Subcutaneous abdominal adipose tissue (tissue), 5 donors: ENCODE results near the gene BANP.
"Not testable (repeated sequence)": the region's sequence is repeated elsewhere in the genome, so short reads cannot be mapped to it uniquely, and the experiment has no call there.

ENCODE experiments used
- H3K27ac ChIP-seq: one replicate; pipeline ENCODE4 v1.7.0; 2013; ENCODE audit warnings: low read depth, mild to moderate bottlenecking, inconsistent platforms, low read length, moderate library complexity
- H3K27me3 ChIP-seq, 5 donors: one replicate each; pipeline ENCODE4 v1.7.0; 2013; ENCODE audit warnings: low read length in 5 of 5, inconsistent platforms in 1 of 5; ENCODE audit not compliant: control insufficient read depth in 5 of 5, insufficient read depth in 4 of 5
- H3K36me3 ChIP-seq, 5 donors: one replicate each; pipeline ENCODE4 v1.7.0; 2013; ENCODE audit warnings: low read length in 5 of 5; ENCODE audit not compliant: control insufficient read depth in 5 of 5, insufficient read depth in 5 of 5
- H3K4me1 ChIP-seq, 5 donors: one replicate each; pipeline ENCODE4 v1.7.0; 2013; ENCODE audit warnings: low read length in 5 of 5, mild to moderate bottlenecking in 3 of 5, moderate library complexity in 1 of 5; ENCODE audit not compliant: control insufficient read depth in 5 of 5, insufficient read depth in 5 of 5
- H3K4me3 ChIP-seq, 5 donors: one replicate each; pipeline ENCODE4 v1.7.0; 2013; ENCODE audit warnings: low read length in 5 of 5, low read depth in 1 of 5
- H3K9ac ChIP-seq, 5 donors: one replicate each; pipeline ENCODE4 v1.7.0; 2013; ENCODE audit warnings: low read length in 5 of 5, mild to moderate bottlenecking in 4 of 5, moderate library complexity in 3 of 5
- H3K9me3 ChIP-seq, 5 donors: one replicate each; pipeline ENCODE4 v1.7.0; 2013; ENCODE audit warnings: low read length in 5 of 5; ENCODE audit not compliant: control insufficient read depth in 5 of 5
- donor health status: healthy.
- donor health status: healthy.
- donor health status: healthy.
- donor health status: healthy.
- donor health status: healthy.

The BANP gene

GRCh38 chr16:87988596-87988995 lies 37.4 kb downstream of the BANP start:
- H3K4me1 ChIP-seq, H3K9me3 ChIP-seq, H3K4me3 ChIP-seq, H3K27ac ChIP-seq, H3K9ac ChIP-seq, H3K27me3 ChIP-seq: not testable (repeated sequence)
- peaks cover 4 to 30% (median 13%) of the 10 kb centered on the region in 5 donors for H3K36me3 ChIP-seq

GRCh38 chr16:87990254-87990653 lies 39.0 kb downstream of the BANP start:
- not testable (repeated sequence) for H3K9ac ChIP-seq, H3K27ac ChIP-seq, H3K9me3 ChIP-seq, H3K4me1 ChIP-seq, H3K4me3 ChIP-seq, H3K27me3 ChIP-seq
- peaks cover 4 to 28% (median 7%) of the 10 kb centered on the region in 5 donors for H3K36me3 ChIP-seq

- peaks cover 4 to 20% (median 11%) of the 10 kb centered on the region in 5 donors for H3K36me3 ChIP-seq
- not testable (repeated sequence) for H3K4me1 ChIP-seq
Measured at GRCh38 chr16:87992142-87992541, 40.9 kb downstream of the BANP start.

GRCh38 chr16:87993901-87994300 lies 42.7 kb downstream of the BANP start:
- no peak overlapping the region for H3K9ac ChIP-seq
- peaks cover 4 to 28% (median 14%) of the 10 kb centered on the region in 5 donors for H3K36me3 ChIP-seq
- H3K4me1 ChIP-seq = peaks cover 0 to 2% (median 0%) of the 10 kb centered on the region in 5 donors
- no peaks in the 10 kb centered on the region for H3K9me3 ChIP-seq
- H3K4me3 ChIP-seq = no peak overlapping the region
- no peaks in the 10 kb centered on the region for H3K27me3 ChIP-seq
- no peak overlapping the region for H3K27ac ChIP-seq

More at GRCh38 chr16:87992142-87992541, 40.9 kb downstream of the BANP start:
- not testable (repeated sequence) for H3K27ac ChIP-seq, H3K27me3 ChIP-seq, H3K4me3 ChIP-seq, H3K9me3 ChIP-seq, H3K9ac ChIP-seq

- H3K9ac ChIP-seq = no peak overlapping the region
- H3K27ac ChIP-seq = no peak overlapping the region
- peaks cover 4 to 26% (median 16%) of the 10 kb centered on the region in 5 donors for H3K36me3 ChIP-seq
- H3K27me3 ChIP-seq = no peaks in the 10 kb centered on the region
- H3K4me3 ChIP-seq = no peak overlapping the region
- no peaks in the 10 kb centered on the region for H3K9me3 ChIP-seq
- H3K4me1 ChIP-seq = peaks cover 0 to 2% (median 0%) of the 10 kb centered on the region in 5 donors
Measured at GRCh38 chr16:87995644-87996043, 44.4 kb downstream of the BANP start.

GRCh38 chr16:87996962-87997880 lies 46.0 kb downstream of the BANP start:
- H3K4me1 ChIP-seq = no peaks in the 10 kb centered on the region
- H3K9ac ChIP-seq = no peak overlapping the region
- H3K4me3 ChIP-seq = no peak overlapping the region
- H3K27me3 ChIP-seq = no peaks in the 10 kb centered on the region
- no peaks in the 10 kb centered on the region for H3K9me3 ChIP-seq
- H3K27ac ChIP-seq = no peak overlapping the region
- H3K36me3 ChIP-seq = peaks cover 0 to 29% (median 16%) of the 10 kb centered on the region in 5 donors

GRCh38 chr16:87998184-87998793 lies 47.1 kb downstream of the BANP start:
- H3K36me3 ChIP-seq = peaks cover 0 to 23% (median 13%) of the 10 kb centered on the region in 5 donors
- H3K9me3 ChIP-seq, H3K4me3 ChIP-seq, H3K9ac ChIP-seq, H3K27ac ChIP-seq, H3K4me1 ChIP-seq, H3K27me3 ChIP-seq: not testable (repeated sequence)

DNA sequence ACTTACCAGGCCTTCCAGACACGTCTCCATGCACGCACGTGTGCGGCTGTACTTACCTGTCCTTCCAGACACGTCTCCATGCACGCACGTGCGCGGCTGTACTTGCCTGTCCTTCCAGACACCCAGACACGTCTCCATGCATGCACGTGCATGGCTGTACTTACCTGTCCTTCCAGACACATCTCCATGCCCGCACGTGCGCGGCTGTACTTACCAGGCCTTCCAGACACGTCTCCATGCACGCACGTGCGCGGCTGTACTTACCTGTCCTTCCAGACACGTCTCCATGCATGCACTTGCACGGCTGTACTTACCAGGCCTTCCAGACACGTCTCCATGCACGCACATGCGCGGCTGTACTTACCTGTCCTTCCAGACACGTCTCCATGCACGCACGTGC lies 47.8 kb downstream of the BANP start:
- not testable (repeated sequence) for H3K9ac ChIP-seq, H3K4me1 ChIP-seq, H3K4me3 ChIP-seq, H3K9me3 ChIP-seq, H3K27me3 ChIP-seq, H3K27ac ChIP-seq
- peaks cover 0 to 24% (median 16%) of the 10 kb centered on the region in 5 donors for H3K36me3 ChIP-seq

DNA sequence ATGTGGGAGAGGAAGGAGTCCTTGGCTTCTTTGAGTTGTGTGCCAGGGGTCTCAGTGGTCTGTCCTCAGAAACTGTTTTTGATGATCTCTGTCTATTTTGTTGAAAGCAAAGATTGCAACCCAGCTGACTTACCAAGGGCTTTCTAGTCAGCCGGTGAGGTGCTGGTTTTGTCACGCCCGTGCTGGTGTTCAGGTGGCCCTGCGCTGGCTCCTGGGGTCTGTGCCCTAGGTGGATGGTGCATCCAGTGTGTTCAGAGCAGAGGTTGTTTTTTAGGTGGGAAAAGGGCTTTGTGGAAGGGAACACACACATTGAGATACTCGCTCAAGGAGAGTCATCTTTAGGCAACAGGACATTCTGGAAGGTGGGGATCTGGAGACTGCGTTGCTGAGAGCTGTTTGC lies 51.0 kb downstream of the BANP start:
- H3K36me3 ChIP-seq = peaks cover 0 to 36% (median 24%) of the 10 kb centered on the region in 5 donors
- H3K4me1 ChIP-seq = peaks cover 0 to 4% (median 4%) of the 10 kb centered on the region in 5 donors
- no peaks in the 10 kb centered on the region for H3K27me3 ChIP-seq
- H3K4me3 ChIP-seq = no peak overlapping the region
- no peaks in the 10 kb centered on the region for H3K9me3 ChIP-seq
- no peak overlapping the region for H3K27ac ChIP-seq
- no peak overlapping the region for H3K9ac ChIP-seq

GRCh38 chr16:88002749-88003148 lies 51.5 kb downstream of the BANP start:
- no peak overlapping the region for H3K4me3 ChIP-seq
- H3K9me3 ChIP-seq = no peaks in the 10 kb centered on the region
- H3K9ac ChIP-seq = no peak overlapping the region
- H3K36me3 ChIP-seq = peaks cover 0 to 39% (median 28%) of the 10 kb centered on the region in 5 donors
- H3K4me1 ChIP-seq = peaks cover 0 to 9% (median 8%) of the 10 kb centered on the region in 5 donors
- H3K27me3 ChIP-seq = no peaks in the 10 kb centered on the region
- H3K27ac ChIP-seq = no peak overlapping the region
